ENCODE results near the gene MPV17L2.

The MPV17L2 gene

DNA sequence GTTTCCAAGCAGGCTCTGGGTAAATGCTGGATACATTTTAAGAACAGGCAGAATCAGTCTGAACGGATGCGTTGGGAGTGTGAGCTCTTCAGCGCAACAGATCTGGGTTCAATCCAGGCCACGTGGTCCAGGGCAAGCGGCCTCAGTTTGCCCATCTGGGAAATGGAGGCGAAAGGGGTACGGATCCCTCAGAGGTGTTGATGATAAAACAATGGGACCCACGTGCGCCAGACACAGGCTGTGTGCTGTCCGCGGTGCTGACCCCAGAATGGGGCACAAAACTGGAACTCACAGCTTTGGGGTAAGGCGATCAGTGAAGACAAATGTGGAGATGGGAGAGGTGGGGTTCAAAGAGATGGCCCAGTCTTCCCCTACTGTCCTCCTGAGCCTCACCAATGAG, 46.3 kb downstream of the MPV17L2 start:
- DNase-seq (ENCODE audit: low read depth in 2 of 2): no peak

DNA sequence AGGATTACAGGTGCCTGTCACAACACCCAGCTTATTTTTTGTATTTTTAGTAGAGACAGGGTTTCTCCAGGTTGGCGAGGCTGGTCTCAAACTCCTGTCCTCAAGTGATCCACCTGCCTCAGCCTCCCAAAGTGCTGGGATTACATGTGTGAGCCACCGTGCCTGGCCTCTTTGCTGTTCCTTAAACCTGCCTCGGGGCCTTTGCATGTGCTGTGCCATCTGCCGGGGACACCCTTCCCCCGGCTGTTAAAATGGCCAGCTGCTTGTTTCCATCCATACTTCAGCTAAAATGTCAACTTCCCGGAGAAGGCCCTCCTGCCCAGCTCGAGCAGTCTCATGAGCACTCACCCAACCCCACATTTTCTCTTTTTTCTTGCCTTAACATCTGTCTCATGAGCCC, 52.3 kb downstream of the MPV17L2 start:
- no peak for DNase-seq (ENCODE audit: low read depth in 2 of 2)

All from stimulated activated CD4-positive, alpha-beta T cell treated with anti-CD3 and anti-CD28 coated beads, Interleukin-12 subunit alpha, Interleukin-12 subunit beta, amount 100 ng/mL, for 24 hours (primary cell).